Measurements from ENCODE around the gene LAPTM5.

GRCh38 chr1:30745156-30745833 is 12.3 kb downstream of the LAPTM5 start:
- TF ChIP-seq TAF1 (IDR thresholded peaks at IDR 0.05; ENCODE audit: borderline replicate concordance, insufficient read depth, low read length) (no peak), POLR2AphosphoS5 (IDR thresholded peaks at IDR 0.05; ENCODE audit: low read depth, low read length) (no peak), REST (IDR thresholded peaks at IDR 0.05; ENCODE audit: insufficient read depth in 1 of 2, low read depth in 2 of 2, low read length in 2 of 2) (no peak), SIN3A (IDR thresholded peaks at IDR 0.05; ENCODE audit: borderline replicate concordance, insufficient read depth, low read length) (no peak), FOXP2 (optimal IDR thresholded peaks at IDR 0.05; ENCODE audit: borderline replicate concordance, extremely low read depth, extremely low read length, insufficient read depth) (no peak)
